Measurements from ENCODE around the gene PDCD2L. TPM values are rescaled to one million over a fixed set of nuclear protein-coding genes. Genes with fewer than 3 reads are reported as not detected.
"Not testable (repeated sequence)": the region's sequence is repeated elsewhere in the genome, so short reads cannot be mapped to it uniquely, and the experiment has no call there.

The PDCD2L gene
- total RNA-seq, 1 experiment from 2014 or later, result 33.2 TPM

DNA sequence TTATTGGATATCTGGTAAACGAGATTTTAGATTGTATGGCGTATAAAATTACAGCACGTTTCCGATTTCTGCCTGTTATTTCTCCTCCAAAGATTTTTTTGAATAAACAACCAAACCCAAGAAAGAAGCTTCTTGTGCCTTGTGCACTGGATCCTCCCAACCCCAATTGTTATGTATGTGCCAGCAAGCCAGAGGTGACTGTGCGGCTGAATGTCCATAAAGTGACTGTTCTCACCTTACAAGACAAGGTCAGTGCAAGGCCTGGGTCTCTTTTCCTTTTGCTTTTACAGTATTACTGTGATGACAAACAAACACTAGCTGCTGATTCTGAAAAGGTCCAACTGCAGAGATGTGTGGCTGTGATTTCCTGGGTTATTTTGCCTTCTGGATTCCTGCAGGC is 54.5 kb downstream of the PDCD2L start:
- ChIA-PET CTCF (no interaction called here), POLR2A (no interaction called here)
- Histone ChIP-seq H3K9me3 (no peaks in the 10 kb centered on the region; the same call in 1 of the 2 replicates), H3K27me3 (replicated peaks; ENCODE audit: control insufficient read depth, insufficient read depth, low read length) (no peaks in the 10 kb centered on the region), H3K36me3 (ENCODE audit: control insufficient read depth, insufficient read depth, low read length) (peaks cover 11% of the 10 kb centered on the region), H3K4me3 (ENCODE audit: low read depth, low read length) (no peak overlapping the region), H3K4me1 (no peaks in the 10 kb centered on the region)
- peaks cover 11% of the 10 kb centered on the region for H3K4me1 Mint-ChIP-seq (ENCODE audit: low read depth, unreplicated experiment)
- no peak overlapping the region for H3K27ac Mint-ChIP-seq (ENCODE audit: unreplicated experiment)
- TF ChIP-seq, protein P1, sequence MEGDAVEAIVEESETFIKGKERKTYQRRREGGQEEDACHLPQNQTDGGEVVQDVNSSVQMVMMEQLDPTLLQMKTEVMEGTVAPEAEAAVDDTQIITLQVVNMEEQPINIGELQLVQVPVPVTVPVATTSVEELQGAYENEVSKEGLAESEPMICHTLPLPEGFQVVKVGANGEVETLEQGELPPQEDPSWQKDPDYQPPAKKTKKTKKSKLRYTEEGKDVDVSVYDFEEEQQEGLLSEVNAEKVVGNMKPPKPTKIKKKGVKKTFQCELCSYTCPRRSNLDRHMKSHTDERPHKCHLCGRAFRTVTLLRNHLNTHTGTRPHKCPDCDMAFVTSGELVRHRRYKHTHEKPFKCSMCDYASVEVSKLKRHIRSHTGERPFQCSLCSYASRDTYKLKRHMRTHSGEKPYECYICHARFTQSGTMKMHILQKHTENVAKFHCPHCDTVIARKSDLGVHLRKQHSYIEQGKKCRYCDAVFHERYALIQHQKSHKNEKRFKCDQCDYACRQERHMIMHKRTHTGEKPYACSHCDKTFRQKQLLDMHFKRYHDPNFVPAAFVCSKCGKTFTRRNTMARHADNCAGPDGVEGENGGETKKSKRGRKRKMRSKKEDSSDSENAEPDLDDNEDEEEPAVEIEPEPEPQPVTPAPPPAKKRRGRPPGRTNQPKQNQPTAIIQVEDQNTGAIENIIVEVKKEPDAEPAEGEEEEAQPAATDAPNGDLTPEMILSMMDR (IDR thresholded peaks at IDR 0.05; ENCODE audit: insufficient read depth in 1 of 2, low read depth in 1 of 2, low read length in 1 of 2, severe bottlenecking in 1 of 2, unreplicated experiment in 1 of 2), result no peak
- no peaks in the 10 kb centered on the region for H3K9me3 Mint-ChIP-seq (ENCODE audit: unreplicated experiment)
- no peak for DNase-seq
- intact Hi-C loops (cut with micrococcal nuclease; ENCODE audit: unreplicated experiment), result no loop called here
- no peak overlapping the region for H3K4me3 Mint-ChIP-seq (ENCODE audit: unreplicated experiment)
- no TSS peak for BruUV-seq (replicated peaks)
- no peaks in the 10 kb centered on the region for H3K27me3 Mint-ChIP-seq (ENCODE audit: insufficient read depth, unreplicated experiment)
- H3K36me3 Mint-ChIP-seq (ENCODE audit: insufficient read depth, unreplicated experiment), result peaks cover 100% of the 10 kb centered on the region

DNA sequence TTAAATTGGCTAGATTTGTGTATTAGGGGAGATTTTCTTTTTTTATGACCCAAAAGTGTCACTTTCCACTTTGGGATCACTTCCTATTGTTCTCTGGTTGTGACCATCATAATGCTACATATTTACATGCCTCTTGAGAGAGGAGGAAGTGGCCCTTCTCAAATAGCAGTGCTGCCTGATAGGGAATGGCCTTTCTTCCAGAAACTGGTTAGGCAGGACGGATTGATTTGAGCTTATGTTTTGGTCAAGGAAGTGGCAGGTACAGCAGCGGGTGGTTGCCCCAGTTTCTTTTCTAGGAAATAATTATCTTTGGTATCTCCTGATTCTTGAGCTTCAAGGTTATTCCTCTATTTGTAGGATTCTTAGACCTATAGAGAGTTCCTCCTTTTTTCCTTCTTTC is 55.4 kb downstream of the PDCD2L start:
- Histone ChIP-seq H3K4me3 (ENCODE audit: low read depth, low read length) (no peak overlapping the region), H3K4me1 (no peaks in the 10 kb centered on the region), H3K27me3 (replicated peaks; ENCODE audit: control insufficient read depth, insufficient read depth, low read length) (no peaks in the 10 kb centered on the region), H3K36me3 (ENCODE audit: control insufficient read depth, insufficient read depth, low read length) (peaks cover 11% of the 10 kb centered on the region), H3K9me3 (no peaks in the 10 kb centered on the region; the same call in 1 of the 2 replicates)
- Mint-ChIP-seq H3K36me3 (ENCODE audit: insufficient read depth, unreplicated experiment) (peaks cover 100% of the 10 kb centered on the region), H3K27ac (ENCODE audit: unreplicated experiment) (no peak overlapping the region), H3K4me3 (ENCODE audit: unreplicated experiment) (no peak overlapping the region), H3K4me1 (ENCODE audit: low read depth, unreplicated experiment) (peaks cover 11% of the 10 kb centered on the region), H3K9me3 (ENCODE audit: unreplicated experiment) (no peaks in the 10 kb centered on the region), H3K27me3 (ENCODE audit: insufficient read depth, unreplicated experiment) (no peaks in the 10 kb centered on the region)
- ChIA-PET POLR2A (no interaction called here), CTCF (no interaction called here)
- TF ChIP-seq, protein P1 (IDR thresholded peaks at IDR 0.05; ENCODE audit: insufficient read depth in 1 of 2, low read depth in 1 of 2, low read length in 1 of 2, severe bottlenecking in 1 of 2, unreplicated experiment in 1 of 2), result no peak
- BruUV-seq (replicated peaks), result no TSS peak
- intact Hi-C loops (cut with micrococcal nuclease; ENCODE audit: unreplicated experiment), result no loop called here
- DNase-seq, result peak in 1 of 2 experiments; percentile 29

- no peak for DNase-seq
- TF ChIP-seq, protein P1 (IDR thresholded peaks at IDR 0.05; ENCODE audit: insufficient read depth in 1 of 2, low read depth in 1 of 2, low read length in 1 of 2, severe bottlenecking in 1 of 2, unreplicated experiment in 1 of 2), result no peak
- H3K27me3 Mint-ChIP-seq (ENCODE audit: insufficient read depth, unreplicated experiment), result no peaks in the 10 kb centered on the region
- intact Hi-C loops (cut with micrococcal nuclease; ENCODE audit: unreplicated experiment), result no loop called here
- no peak overlapping the region for H3K27ac Mint-ChIP-seq (ENCODE audit: unreplicated experiment)
- Histone ChIP-seq H3K4me1 (no peaks in the 10 kb centered on the region), H3K27me3 (replicated peaks; ENCODE audit: control insufficient read depth, insufficient read depth, low read length) (no peaks in the 10 kb centered on the region), H3K9me3 (no peaks in the 10 kb centered on the region; the same call in 1 of the 2 replicates), H3K36me3 (ENCODE audit: control insufficient read depth, insufficient read depth, low read length) (peaks cover 11% of the 10 kb centered on the region), H3K4me3 (ENCODE audit: low read depth, low read length) (no peak overlapping the region)
- CTCF ChIA-PET, result no interaction called here
- H3K9me3 Mint-ChIP-seq (ENCODE audit: unreplicated experiment), result no peaks in the 10 kb centered on the region
- peaks cover 100% of the 10 kb centered on the region for H3K36me3 Mint-ChIP-seq (ENCODE audit: insufficient read depth, unreplicated experiment)
- H3K4me3 Mint-ChIP-seq (ENCODE audit: unreplicated experiment), result no peak overlapping the region
- peaks cover 11% of the 10 kb centered on the region for H3K4me1 Mint-ChIP-seq (ENCODE audit: low read depth, unreplicated experiment)
- BruUV-seq (replicated peaks), result TSS peak; percentile 6
- POLR2A ChIA-PET, result no interaction called here
Measured at GRCh38 chr19:34461375-34462100, 57.3 kb downstream of the PDCD2L start.

DNA sequence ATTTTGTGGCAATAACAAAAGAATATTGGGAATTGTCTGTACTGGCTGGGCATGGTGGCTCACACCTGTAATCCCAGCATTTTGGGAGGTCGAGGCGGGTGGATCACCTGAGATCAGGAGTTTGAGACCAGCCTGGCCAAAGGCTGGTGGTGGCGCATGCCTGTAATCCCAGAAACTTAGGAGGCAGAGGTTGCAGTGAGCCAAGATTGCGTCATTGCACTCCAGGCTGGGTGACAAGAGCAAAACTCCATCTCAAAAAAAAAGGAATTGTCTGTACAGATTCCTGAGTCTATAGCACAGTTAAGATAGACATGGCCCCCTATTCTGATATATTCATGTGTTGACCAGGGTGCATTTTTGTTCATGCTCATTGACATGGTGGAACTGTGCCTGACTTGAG is 60.6 kb downstream of the PDCD2L start:
- H3K4me1 Mint-ChIP-seq (ENCODE audit: low read depth, unreplicated experiment); H3K9me3 ChIP-seq; BruUV-seq (replicated peaks); H3K4me3 ChIP-seq (ENCODE audit: low read depth, low read length); H3K27me3 Mint-ChIP-seq (ENCODE audit: insufficient read depth, unreplicated experiment); H3K9me3 Mint-ChIP-seq (ENCODE audit: unreplicated experiment); DNase-seq; CTCF ChIA-PET; intact Hi-C loops (cut with micrococcal nuclease; ENCODE audit: unreplicated experiment); POLR2A ChIA-PET; H3K4me3 Mint-ChIP-seq (ENCODE audit: unreplicated experiment); H3K27me3 ChIP-seq (replicated peaks; ENCODE audit: control insufficient read depth, insufficient read depth, low read length); H3K36me3 ChIP-seq (ENCODE audit: control insufficient read depth, insufficient read depth, low read length); H3K4me1 ChIP-seq; H3K27ac Mint-ChIP-seq (ENCODE audit: unreplicated experiment): not testable (repeated sequence)
- H3K36me3 Mint-ChIP-seq (ENCODE audit: insufficient read depth, unreplicated experiment), result peaks cover 99% of the 10 kb centered on the region
